Right lung (tissue), 10 donors: ENCODE results near the gene CNTD1. TPM values are rescaled to one million over a fixed set of nuclear protein-coding genes. Genes with fewer than 3 reads are reported as not detected.
"Not testable (repeated sequence)": the region's sequence is repeated elsewhere in the genome, so short reads cannot be mapped to it uniquely, and the experiment has no call there.

Experiments
- DNase-seq, 2 donors: peaks; one replicate each; pipeline ENCODE4 v3.0.0-alpha.2; 2013
- long read RNA-seq, 8 donors: transcript quantifications; one replicate each; lab custom pipeline, GENCODE V29; 2026
- polyA plus RNA-seq, 5 donors: library from polyadenylated mRNA; unstranded; fragments of 120-200 nt; gene quantifications; one replicate each; pipeline versions ENCODE4 v1.2.1 to v1.2.3, GENCODE V29; 2013; ENCODE audit warnings: inconsistent platforms in 1 of 5, low replicate concordance in 1 of 5; ENCODE audit not compliant: insufficient read length in 5 of 5, insufficient read depth in 1 of 5

Gene CNTD1, protein sequence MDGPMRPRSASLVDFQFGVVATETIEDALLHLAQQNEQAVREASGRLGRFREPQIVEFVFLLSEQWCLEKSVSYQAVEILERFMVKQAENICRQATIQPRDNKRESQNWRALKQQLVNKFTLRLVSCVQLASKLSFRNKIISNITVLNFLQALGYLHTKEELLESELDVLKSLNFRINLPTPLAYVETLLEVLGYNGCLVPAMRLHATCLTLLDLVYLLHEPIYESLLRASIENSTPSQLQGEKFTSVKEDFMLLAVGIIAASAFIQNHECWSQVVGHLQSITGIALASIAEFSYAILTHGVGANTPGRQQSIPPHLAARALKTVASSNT
- polyA plus RNA-seq, result 1 to 10 TPM; 2.3 to 3.2 (median 2.9) TPM
- long read RNA-seq, donor 1, partial matches to known transcripts, result 6 of 35 reads
- long read RNA-seq, donor 1, other reads (novel, unspliced or antisense), result 29 of 35 reads
- long read RNA-seq, donor 2, result 0 reads
- long read RNA-seq, donor 3, partial matches to known transcripts, result 35 of 52 reads
- long read RNA-seq, donor 3, other reads (novel, unspliced or antisense), result 17 of 52 reads
- long read RNA-seq, donor 4, partial matches to known transcripts, result 0 of 8 reads
- long read RNA-seq, donor 4, other reads (novel, unspliced or antisense), result 8 of 8 reads
- long read RNA-seq, donor 5, result 0 reads
- long read RNA-seq, donor 6, result 0 reads
- long read RNA-seq, donor 7, result 0 reads
- long read RNA-seq, donor 8, result 0 reads

DNA sequence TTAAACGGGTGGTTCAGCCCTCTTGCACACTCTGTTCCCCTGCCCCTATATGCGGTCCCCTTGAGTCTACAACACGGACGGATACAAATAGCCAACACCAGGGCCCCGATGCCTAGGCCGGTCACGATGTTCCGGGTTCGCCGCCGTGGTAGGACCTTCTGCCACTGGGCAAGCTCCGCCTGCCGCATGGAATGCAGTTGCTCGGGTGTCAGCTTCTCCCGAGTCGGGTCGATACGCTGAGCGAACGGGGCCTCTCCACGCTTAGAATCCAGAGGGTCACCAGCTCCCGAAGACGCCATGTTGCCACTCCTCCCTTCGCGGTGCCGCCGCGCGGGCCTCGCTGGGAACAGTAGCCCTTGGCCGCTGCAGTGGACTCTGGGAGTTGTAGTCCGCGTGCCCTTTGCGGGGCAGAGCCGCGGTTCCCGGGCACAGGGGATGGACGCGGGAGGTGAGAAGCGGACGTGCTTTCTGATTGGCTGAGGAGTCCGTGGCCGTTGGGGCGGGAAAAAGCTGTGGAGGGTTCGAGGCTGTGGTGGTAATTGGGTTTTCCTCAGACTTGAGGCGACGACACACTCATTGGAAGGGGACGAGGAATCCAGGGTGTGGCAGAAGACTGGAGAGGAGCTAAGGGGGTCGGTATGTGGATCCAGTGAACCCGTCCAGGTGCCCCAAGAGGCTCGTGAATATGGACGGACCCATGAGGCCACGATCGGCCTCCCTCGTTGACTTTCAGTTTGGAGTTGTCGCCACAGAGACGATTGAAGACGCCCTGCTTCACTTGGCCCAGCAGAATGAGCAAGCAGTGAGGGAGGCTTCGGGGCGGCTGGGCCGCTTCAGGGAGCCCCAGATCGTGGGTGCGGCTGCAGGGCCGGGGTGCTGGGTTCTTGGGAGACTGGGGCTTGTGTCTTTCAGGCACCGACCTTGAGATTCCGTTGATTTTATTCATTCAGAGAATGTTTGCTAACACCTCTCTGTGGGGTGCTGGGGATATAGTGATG, at the start of gene CNTD1, which contains the start of gene COA3:
Gene CNTD1, plus strand, starts transcription at position 479 of the 998 bp plus-strand sequence. Its CDS starts 207 bp downstream, at position 686.
Gene COA3, minus strand, starts transcription at position 322 of the 998 bp plus-strand sequence. Its CDS starts 23 bp downstream, at position 299.
- peak; percentile 79 to 82 for DNase-seq

DNA sequence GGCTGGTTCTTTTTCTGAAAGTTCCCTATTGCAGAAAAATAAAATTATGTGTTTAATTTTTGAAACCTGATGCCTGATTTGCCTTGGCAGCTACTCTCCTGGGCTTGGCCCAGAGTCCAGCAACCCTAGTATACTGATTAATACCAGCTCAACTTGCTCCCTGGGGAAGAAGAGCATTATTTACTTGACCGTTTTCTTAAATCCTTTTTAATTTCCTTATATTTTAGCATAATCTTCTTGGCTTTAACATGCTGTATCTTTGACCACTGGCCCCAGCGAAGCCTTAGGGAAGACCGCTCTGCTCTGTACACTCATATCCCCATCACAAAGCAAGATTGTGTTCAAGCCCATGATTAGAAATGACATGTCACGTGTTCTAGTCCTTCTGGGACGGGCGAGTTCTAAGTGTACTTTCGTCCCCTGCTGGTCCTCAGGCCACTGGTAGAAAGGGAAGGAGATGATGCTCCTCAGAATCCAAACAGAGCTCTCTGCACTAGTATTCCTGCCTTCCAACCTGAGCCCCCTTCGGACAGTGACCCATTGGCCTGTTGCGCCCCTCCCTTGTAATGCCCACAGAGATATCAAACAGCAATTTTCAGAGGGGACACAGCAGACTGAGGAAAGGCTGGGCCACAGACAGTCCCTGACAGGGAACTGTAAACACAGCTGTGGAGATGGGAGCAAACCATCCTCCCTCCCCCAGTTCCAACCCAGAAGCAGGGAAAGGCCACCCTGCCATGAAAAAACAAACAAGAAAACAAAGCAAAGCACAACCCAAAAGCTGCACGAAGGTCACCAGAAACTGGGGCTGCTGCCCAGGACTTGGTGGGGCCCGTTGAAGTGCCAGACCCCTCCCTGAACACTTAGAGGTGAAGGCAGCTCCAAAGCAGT, 49.5 kb upstream of the CNTD1 start:
- no peak for DNase-seq

DNA sequence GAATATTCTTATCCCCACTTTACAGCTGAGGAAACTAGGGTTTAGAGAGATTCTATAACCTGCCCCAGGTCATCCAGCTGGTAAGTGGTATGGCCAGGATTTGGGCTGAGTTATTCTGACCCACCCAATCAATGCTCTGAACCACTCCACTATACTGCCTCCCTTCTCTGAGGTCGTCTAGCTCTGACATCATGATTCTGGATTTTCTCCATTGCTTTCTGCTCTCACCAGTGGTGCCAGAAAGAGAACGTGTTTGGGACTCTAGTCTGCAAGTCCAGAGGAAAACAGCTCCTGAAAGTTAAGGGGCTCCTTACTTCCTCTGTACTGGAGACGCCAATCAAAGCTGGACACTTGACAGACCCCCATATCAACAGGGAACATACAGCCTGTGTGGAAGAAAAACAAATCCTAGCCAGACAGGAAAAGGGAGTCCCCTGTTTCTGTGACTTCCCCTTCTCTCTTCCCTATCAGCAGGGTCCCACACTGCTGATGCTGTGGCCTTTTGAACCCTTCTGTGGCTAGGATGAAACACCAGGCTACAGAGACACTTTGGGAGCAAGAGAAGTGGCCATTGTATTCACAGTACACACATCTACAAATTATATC, 47.8 kb upstream of the CNTD1 start:
- no peak for DNase-seq

DNA sequence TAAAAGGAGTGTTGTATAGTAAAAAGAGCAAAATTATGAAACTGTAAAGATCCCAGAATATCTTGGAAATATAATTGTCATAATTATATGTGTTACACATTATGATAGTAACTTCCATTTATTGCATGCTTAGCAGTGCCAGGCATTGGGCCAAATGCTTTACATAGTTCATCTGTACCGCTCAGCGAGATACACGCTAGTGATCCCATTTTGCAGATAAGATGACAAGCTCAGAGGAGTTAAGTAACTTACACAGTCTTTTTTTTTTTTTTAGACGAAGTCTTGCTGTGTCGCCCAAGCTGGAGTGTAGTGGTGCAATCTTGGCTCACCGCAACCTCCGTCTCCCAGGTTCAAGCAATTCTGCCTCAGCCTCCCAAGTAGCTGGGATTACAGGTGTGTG, 47.0 kb upstream of the CNTD1 start:
- no peak for DNase-seq

DNA sequence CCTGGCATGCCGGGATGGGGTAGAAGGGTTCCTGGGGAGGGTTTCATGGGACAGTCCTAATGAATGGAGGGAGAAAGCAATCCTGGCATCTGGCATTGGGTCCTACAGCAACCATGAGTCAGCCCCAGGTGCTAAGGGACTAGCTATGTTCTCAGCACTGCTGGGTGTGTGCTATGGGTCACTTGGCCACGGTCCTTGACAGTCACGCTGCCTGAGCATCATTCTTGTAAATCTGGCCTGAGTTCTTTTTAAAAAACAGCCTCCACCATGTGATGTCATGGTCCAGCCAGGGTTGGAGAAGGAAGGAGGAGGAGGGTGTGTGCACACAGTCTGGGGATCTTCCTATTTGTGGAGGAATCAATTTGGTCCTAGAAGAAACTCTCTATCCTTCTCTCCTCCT, 43.9 kb upstream of the CNTD1 start:
- DNase-seq, result no peak

DNA sequence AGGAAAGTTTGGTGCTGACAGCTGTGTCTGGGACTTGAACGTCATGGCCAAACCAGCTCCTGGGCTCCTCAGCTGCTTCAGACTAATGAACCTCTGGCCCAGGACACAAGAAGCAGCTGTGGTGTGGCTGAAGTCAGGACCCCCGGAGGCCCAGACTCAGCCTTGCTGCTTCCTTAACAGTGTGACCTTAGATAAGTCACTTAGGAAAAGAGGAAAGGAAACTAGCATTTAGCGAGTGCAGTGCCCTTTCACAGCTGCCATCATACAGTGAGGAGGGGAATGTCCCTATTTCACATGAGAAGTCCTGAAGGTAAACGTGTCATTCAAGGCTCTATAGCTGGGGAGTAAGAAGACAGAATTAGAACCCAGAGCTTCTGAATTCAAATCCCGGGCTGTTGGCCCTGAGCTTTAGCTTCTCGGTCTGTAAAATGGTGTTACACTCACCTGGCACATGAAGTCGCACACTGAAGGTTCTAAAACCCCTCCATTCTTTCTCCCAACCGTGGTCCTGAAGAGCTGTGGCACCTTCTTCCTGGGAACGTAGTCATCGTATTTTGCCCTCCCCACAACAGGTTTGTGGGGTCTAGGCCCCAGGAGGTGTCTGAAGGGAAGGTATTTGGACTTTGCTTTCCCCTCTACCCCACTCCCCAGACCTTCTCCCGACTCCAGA, 38.5 kb upstream of the CNTD1 start:
- DNase-seq, result no peak

DNA sequence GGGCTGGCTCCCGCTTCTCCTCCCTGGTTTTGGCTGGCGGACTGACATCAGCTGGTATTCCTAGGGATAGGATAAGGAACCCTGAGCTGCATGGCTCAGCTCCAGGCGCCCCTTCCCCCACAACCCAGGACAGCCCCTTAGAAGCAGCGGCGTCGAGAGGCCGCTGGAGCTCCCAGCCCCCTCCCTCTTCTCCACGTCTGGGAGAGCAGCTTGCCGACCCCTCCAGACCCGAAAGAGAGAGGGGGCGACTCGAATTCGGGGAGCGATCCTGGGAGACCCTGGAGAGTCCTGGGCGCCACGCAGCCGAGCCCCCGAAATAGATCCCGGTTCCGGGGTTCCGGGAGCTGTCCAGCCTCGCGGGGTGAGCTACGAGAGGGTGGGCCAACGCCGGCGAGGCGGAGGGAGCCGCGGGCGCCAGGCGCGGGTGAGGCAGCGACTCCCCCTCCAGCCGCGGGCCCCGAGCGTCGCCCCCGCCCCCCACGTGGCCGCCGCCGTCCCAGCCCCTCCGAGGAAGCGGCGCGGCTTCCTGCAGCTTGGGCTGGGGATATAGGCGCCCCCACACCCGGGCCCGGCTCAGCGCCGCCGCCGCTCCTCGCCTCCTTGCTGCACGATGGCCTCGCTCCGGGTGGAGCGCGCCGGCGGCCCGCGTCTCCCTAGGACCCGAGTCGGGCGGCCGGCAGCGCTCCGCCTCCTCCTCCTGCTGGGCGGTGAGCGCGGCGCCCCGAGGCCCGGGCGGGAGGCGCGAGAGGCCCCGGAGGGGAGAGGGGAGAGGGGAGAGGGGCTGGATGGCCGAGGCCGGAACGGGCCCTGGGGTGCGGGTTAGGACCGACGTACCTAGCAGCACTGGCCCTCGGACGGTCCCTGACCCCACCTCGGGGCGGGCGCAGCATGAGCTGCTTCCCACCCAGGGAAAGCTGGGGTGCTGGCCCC, 37.7 kb upstream of the CNTD1 start, which contains the start of gene RAMP2:
Gene RAMP2, plus strand, starts transcription at position 576 of the 930 bp plus-strand sequence. Its CDS starts 35 bp downstream, at position 611.
- DNase-seq, result peak; percentile 49 to 50

DNA sequence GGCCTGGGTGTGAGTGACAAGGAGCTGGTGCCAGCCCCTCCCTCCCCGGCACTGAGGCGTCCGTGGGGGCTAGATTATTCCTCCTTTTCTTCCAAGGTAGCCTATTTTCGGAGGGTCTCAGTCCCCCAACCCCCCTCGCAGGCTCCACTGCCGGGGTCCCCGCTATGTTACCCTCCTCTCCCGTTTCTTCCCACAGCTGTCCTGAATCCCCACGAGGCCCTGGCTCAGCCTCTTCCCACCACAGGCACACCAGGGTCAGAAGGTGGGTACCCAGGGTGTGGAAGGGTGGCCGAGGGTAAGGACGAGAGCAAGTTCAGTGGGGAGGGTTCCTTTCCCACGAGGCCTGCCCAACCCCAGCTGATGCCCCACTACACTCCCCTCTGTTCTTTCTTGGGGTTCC, 37.0 kb upstream of the CNTD1 start:
- no peak for DNase-seq

DNA sequence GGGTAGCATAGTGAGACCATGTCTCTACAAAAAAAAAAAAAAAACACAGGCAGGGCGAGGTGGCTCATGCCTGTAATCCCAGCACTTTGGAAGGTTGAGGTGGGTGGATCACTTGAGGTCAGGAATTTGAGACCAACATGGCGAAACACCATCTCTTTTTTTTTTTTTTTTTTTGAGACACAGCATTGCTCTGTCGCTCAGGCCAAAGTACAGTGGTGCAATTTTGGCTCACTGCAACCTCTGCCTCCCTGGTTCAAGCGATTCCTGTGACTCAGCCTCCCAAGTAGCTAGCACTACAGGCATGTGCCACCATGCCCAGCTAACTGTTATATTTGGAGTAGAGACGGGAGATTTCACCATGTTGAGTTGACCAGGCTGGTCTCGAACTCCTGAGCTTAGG, 32.5 kb upstream of the CNTD1 start:
- DNase-seq, result no peak

DNA sequence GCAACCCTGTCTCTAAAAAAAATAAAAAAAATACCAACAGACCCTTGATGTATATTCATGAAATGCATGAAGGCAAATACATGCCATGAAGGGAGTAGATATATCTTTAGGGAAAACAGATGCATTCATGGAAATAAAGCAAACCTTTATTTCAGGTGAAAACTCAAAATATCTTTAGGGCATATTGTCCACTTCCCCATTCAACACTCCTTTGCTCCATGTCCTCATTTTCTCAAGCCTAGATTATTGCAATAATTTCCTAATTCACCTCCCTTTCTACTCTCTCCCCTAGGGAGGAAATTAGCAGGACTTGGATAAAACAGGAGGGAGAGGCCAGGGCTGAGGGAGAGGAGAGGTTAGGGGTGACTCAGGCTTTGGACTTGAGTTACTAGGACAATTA, 31.1 kb upstream of the CNTD1 start:
- DNase-seq, result no peak

DNA sequence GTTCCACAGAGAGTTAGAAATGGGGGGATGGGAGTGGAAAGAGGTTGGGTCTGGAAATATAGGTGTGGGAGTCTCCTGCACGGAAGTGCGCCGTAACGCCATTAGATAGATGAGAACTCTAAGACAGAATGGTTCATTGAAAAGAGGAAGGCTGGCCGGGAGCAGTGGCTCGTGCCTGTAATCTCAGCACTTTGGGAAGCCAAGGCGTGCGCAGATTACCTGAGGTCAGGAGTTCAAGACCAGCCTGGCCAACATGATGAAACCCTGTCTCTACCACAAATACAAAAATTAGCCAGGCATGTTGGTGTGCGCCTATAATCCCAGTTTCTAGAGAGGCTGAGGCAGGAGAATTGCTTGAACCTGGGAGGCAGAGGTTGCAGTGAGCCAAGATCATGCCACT, 30.7 kb upstream of the CNTD1 start:
- DNase-seq, result not testable (repeated sequence)

DNA sequence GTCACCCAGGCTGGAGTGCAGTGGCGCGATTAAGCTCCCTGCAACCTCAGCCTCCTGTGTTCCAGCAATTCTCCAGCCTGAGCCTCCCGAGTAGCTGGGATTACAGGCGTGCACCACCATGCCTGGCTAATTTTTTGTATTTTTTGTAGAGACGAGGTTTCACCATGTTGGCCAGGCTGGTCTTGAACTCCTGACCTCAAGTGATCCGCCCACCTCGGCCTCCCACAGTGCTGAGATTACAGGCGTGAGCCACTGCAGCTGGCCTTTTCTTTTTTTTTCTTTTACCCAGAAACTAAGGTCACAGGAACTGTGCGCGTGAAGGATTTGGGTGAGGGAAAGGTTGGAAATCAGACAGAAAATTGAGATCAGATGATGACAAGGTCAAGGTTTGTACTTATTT, 28.7 kb upstream of the CNTD1 start:
- DNase-seq, result not testable (repeated sequence)

DNA sequence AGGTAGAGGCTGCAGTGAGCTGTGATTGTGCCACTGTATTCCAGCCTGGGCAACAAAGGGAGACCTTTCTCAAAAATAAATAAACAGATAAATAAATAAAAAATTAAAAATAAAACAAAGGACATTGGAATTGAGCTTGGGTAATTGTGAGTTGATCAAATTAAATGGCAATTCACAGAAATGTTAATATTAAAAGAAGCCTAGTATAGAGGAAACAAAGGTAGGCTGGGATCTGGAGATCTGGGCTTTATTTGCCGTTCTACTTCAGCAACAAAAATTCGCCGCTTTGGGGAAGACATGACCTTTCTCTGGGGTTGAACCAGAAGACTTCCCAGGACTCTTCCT, 25.7 kb upstream of the CNTD1 start:
- DNase-seq, result no peak

DNA sequence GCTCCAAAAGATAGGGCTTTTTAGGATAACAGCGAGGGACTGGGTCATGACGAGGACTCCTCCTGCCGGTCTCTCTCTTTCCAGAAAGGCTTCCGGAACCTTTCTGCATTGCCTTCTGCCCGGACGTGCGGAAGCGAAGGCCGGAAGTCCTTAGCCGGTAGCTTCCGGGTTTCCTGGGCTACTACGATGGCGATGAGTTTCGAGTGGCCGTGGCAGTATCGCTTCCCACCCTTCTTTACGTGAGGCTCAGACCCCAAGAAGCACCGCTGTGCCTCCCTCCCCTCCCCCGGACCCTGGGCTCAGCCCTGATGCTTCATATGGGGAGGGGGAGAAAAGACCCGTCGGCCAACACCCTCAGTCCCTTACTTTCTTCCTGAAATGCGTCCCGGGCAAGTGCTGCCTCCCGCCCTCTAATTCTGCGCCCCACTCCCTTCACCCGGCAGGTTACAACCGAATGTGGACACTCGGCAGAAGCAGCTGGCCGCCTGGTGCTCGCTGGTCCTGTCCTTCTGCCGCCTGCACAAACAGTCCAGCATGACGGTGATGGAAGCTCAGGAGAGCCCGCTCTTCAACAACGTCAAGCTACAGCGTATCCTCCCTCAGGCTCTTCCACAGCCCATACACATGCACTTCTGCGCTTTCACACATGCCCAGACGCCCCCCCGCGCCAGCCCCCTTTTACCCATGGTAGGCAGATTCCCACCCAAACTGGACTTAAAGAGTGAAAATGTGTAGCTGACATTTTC, 25.2 kb upstream of the CNTD1 start, which contains the start of gene VPS25:
Gene VPS25, plus strand, starts transcription at position 160 of the 746 bp plus-strand sequence. Its CDS starts 27 bp downstream, at position 187.
- DNase-seq, result peak; percentile 76 to 81

DNA sequence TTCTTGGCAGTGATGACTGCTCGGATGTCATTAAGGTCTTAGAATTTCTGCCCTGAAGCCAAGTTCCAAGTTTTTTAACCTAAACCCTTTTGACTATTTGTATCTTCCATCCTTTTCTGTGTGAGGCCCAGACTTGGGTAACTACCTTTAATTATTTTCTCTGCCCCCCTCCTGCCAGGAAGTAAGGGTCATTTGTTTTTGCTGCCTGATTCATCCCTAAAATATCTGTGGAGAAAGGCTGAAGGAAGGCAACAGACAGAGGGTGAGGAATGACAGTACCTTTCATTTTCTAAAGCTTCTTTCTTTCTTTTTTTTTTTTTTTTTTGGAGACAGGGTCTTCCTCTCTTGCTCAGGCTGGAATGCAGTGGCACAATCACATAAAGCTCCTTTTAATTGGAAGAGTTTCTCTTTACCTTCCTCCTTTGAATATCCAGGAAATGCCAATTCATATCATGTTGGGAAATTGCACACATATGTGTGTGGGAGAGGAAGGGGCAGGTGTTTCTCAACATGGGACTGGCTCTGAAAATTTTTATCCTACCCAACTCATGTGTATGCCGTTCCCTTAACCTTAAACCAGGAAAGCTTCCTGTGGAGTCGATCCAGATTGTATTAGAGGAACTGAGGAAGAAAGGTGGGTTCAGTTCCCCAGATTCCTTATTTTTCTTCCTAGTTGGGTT, 24.5 kb upstream of the CNTD1 start:
- no peak for DNase-seq

DNA sequence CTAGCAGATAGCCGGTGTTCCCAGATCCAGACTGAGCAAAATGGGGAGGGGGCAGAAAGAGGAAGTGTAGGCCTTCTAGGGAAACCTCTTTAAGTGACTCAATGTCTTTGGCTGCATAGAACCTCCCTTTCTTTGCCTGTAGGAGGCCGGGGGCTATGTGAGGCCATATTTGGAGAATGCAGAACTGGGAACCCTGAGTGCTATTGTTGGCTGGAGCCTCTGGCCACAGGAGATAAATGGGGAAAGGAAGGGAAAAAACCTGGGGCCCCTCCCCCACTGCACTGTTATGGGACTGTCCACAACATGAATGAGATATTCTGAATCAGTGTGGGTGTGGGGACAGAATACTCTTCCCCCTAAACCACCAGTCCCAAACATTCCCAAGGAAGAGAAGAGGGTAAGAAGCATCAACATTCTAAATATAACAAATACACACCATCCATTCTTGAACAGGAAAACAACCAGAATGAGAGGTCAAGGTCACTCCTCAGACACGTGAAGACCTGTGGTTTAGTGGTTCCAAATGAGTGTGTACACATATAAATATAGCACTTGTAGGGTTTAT, 23.0 kb upstream of the CNTD1 start:
- no peak for DNase-seq
